MM.1S (cell line): ENCODE data around the gene ATXN1L.
"Not testable (repeated sequence)": the region's sequence is repeated elsewhere in the genome, so short reads cannot be mapped to it uniquely, and the experiment has no call there.

ENCODE experiments used
- DNase-seq: peaks from one replicate; pipeline ENCODE4 v3.0.0-alpha.2; 2015
- H2AFZ ChIP-seq: fragments of 300-600 bp; sonication (generic); 2 replicates; pipeline ENCODE4 v1.6.0; 2016; ENCODE audit warnings: antibody characterized with exemption, low read length
- H3F3A ChIP-seq: fragments of 300-600 bp; sonication (generic); 2 replicates; pipeline ENCODE4 v1.6.1; 2016; ENCODE audit warnings: mild to moderate bottlenecking, antibody characterized with exemption, low read length, moderate library complexity, mixed read lengths; ENCODE audit not compliant: insufficient read depth
- H3K27ac ChIP-seq: fragments of 300-600 bp; sonication (generic); 2 replicates; pipeline ENCODE4 v1.5.1; 2016; ENCODE audit warnings: mild to moderate bottlenecking, low read length
- H3K27me3 ChIP-seq: fragments of 300-600 bp; sonication (generic); replicated peaks from 2 replicates; pipeline ENCODE4 v1.6.0; 2016; ENCODE audit warnings: low read length; ENCODE audit not compliant: insufficient read depth
- H3K36me3 ChIP-seq: fragments of 300-600 bp; sonication (generic); replicated peaks from 2 replicates; pipeline ENCODE4 v1.6.1; 2016; ENCODE audit warnings: mild to moderate bottlenecking, low read length, mixed read lengths; ENCODE audit not compliant: insufficient read depth
- H3K4me1 ChIP-seq: fragments of 300-600 bp; sonication (generic); 2 replicates; pipeline ENCODE4 v1.6.1; 2016; ENCODE audit warnings: low read length, mixed read lengths
- H3K4me2 ChIP-seq: fragments of 300-600 bp; sonication (generic); 2 replicates; pipeline ENCODE4 v1.6.0; 2016; ENCODE audit warnings: low read depth, low read length
- H3K4me3 ChIP-seq: fragments of 300-600 bp; sonication (generic); 2 replicates; pipeline ENCODE4 v1.5.1; 2016; ENCODE audit warnings: low read length, mixed read lengths
- H3K79me2 ChIP-seq: fragments of 300-600 bp; sonication (generic); 2 replicates; pipeline ENCODE4 v1.6.1; 2016; ENCODE audit warnings: mixed run types, low read length, mixed read lengths
- H3K9ac ChIP-seq: fragments of 300-600 bp; sonication (generic); 2 replicates; pipeline ENCODE4 v1.6.1; 2016; ENCODE audit warnings: low read length, mixed read lengths
- H3K9me2 ChIP-seq: fragments of 300-600 bp; sonication (generic); replicated peaks from 2 replicates; pipeline ENCODE4 v1.6.1; 2016; ENCODE audit warnings: mild to moderate bottlenecking, low read length, mixed read lengths; ENCODE audit not compliant: insufficient read depth
- H3K9me3 ChIP-seq: fragments of 300-600 bp; sonication (generic); replicated peaks from 2 replicates; pipeline ENCODE4 v1.6.1; 2016; ENCODE audit warnings: mild to moderate bottlenecking, low read length, mixed read lengths; ENCODE audit not compliant: insufficient read depth
- H4K20me1 ChIP-seq: fragments of 300-600 bp; sonication (generic); 2 replicates; pipeline ENCODE4 v1.6.1; 2016; ENCODE audit warnings: mild to moderate bottlenecking, low read length, moderate library complexity, mixed read lengths; ENCODE audit not compliant: insufficient read depth
- EZH2 ChIP-seq: fragments of 300-600 bp; sonication (generic); optimal IDR thresholded peaks from 2 replicates; pipeline ENCODE3; 2017; ENCODE audit warnings: low read depth, mild to moderate bottlenecking, antibody characterized with exemption, low read length, mixed read lengths
- EZH2phosphoT487 ChIP-seq: fragments of 300-600 bp; sonication (generic); IDR thresholded peaks from 2 replicates; pipeline ENCODE4 v1.6.1; 2018; ENCODE audit warnings: antibody characterized with exemption, low read length
- TF ChIP-seq, protein P1 (sequence below): fragments of 300-600 bp; sonication (generic); IDR thresholded peaks from 2 replicates; pipeline ENCODE4 v1.5.1; 2016; ENCODE audit warnings: antibody characterized with exemption, low read length, mixed read lengths

The ATXN1L gene

DNA sequence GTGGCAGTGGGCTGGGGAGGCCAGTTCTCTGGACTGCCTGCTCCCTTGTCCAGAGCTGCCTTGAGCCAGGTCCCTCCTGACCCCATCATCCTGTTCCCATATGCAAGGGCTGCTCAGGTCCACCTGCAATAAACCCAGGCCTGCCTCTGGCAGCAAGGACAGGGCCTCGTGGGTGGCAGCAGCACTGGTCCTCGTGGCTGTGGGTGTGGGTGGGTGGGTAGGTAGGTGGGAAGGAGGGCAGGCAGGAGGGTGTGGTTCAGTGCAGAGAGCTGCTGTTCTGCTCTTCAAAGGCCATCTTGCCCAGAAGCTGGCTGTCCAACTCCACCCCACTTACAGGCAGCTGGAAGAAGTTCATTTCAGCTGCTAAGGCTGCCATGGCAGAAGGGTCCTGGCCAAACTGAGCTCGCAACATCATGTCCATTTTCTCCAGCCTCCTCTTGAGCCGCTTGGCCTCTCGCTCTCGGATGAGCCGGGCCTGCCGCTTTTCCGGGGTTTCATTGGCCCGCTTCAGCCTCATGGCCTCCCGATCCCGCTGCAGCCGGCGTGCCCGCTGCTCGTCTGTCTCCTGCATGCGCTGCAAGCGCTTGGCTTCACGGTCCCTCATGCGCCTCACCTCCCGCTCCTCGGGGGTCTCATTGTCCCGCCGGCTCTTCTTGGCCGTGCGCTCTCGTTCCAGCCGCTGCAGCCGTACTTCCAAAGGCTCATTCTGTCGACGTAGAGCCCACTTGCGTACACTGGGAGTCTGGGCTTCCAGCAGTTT, 14.2 kb downstream of the ATXN1L start:
- Histone ChIP-seq H2AFZ (no peak overlapping the region), H3K36me3 (0 out of 2 replicates have a peak, but pooled peaks cover 4% of the 10 kb centered on the region), H4K20me1 (no peaks in the 10 kb centered on the region), H3K9me2 (no peaks in the 10 kb centered on the region), H3K4me3 (no peak overlapping the region), H3K27ac (no peak overlapping the region), H3K27me3 (no peaks in the 10 kb centered on the region), H3F3A (no peaks in the 10 kb centered on the region), H3K9me3 (no peaks in the 10 kb centered on the region), H3K9ac (no peak overlapping the region), H3K79me2 (peaks cover 28% of the 10 kb centered on the region), H3K4me2 (no peak overlapping the region), H3K4me1 (peaks cover 3% of the 10 kb centered on the region)
- TF ChIP-seq EZH2 (no peak), EZH2phosphoT487 (no peak)
- TF ChIP-seq, protein P1, sequence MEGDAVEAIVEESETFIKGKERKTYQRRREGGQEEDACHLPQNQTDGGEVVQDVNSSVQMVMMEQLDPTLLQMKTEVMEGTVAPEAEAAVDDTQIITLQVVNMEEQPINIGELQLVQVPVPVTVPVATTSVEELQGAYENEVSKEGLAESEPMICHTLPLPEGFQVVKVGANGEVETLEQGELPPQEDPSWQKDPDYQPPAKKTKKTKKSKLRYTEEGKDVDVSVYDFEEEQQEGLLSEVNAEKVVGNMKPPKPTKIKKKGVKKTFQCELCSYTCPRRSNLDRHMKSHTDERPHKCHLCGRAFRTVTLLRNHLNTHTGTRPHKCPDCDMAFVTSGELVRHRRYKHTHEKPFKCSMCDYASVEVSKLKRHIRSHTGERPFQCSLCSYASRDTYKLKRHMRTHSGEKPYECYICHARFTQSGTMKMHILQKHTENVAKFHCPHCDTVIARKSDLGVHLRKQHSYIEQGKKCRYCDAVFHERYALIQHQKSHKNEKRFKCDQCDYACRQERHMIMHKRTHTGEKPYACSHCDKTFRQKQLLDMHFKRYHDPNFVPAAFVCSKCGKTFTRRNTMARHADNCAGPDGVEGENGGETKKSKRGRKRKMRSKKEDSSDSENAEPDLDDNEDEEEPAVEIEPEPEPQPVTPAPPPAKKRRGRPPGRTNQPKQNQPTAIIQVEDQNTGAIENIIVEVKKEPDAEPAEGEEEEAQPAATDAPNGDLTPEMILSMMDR: no peak
- no peak for DNase-seq

DNA sequence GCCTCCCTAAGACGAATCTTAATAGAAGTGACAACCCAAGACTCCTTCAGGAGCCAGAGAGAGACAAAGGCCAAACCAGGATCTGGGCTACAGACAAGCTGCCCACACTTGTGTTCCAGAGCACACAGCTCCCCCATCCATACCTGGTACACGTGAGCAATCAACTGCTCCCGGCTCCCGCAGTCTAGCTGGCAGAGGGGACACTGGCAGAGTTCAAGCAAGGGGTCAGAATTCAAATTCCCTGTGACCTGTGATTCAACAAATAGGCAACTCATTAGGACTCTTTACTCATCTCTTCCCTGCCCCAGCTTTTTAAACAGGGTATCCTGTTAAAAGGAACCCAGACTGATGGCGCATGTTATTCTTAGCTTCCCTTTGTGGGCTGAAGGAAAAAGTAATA, 18.2 kb downstream of the ATXN1L start:
- Histone ChIP-seq H4K20me1 (no peaks in the 10 kb centered on the region), H3K4me2 (no peak overlapping the region), H2AFZ (no peak overlapping the region), H3K4me1 (no peaks in the 10 kb centered on the region), H3K27me3 (no peaks in the 10 kb centered on the region), H3F3A (no peaks in the 10 kb centered on the region), H3K9ac (no peak overlapping the region), H3K79me2 (no peaks in the 10 kb centered on the region), H3K4me3 (no peak overlapping the region), H3K9me3 (no peaks in the 10 kb centered on the region), H3K9me2 (no peaks in the 10 kb centered on the region), H3K27ac (no peak overlapping the region), H3K36me3 (0 out of 2 replicates have a peak, but pooled peaks cover 4% of the 10 kb centered on the region)
- DNase-seq: no peak
- TF ChIP-seq, protein P1: no peak
- TF ChIP-seq EZH2phosphoT487: no peak
- no peak for TF ChIP-seq EZH2

DNA sequence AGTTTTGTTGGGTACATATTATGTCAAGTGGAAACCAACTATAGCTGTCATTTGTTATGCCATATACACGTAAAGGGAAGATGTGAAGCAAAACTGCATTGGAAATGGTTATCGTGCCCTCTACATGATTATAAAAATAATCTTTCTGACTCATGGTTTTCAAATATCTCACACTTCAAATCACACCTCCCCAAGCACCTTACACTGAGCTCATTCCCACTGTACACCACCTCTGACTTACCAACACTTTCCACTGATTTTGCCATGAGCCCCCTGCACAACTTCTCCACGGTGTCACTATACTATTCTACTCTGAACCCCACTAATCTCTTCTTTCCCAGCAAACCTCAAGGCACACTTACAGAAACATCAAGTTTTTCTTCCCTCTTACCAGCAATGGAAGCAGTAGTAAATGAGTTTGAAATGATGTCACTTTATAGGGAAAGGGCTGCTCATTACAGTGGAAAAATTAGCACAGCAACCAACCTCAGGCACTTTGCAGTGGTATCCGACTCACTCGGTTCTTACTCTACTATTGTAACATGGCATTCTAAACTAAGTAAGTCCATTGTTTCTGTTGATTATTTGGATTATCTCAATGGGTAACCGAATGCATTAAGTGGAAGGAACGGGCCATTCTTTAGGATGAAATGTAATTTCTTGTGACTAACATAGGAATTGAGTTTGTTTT, 19.5 kb downstream of the ATXN1L start:
- no peaks in the 10 kb centered on the region for H3K27me3 ChIP-seq
- no peaks in the 10 kb centered on the region for H4K20me1 ChIP-seq
- H3F3A ChIP-seq: no peaks in the 10 kb centered on the region
- no peak overlapping the region for H3K4me3 ChIP-seq
- no peak overlapping the region for H3K4me2 ChIP-seq
- no peaks in the 10 kb centered on the region for H3K9me2 ChIP-seq
- no peak overlapping the region for H3K9ac ChIP-seq
- H3K79me2 ChIP-seq: no peaks in the 10 kb centered on the region
- TF ChIP-seq EZH2phosphoT487 (no peak), EZH2 (no peak)
- TF ChIP-seq, protein P1: no peak
- no peak for DNase-seq
- no peaks in the 10 kb centered on the region for H3K9me3 ChIP-seq
- H2AFZ ChIP-seq: no peak overlapping the region
- H3K27ac ChIP-seq: no peak overlapping the region
- 0 out of 2 replicates have a peak, but pooled peaks cover 4% of the 10 kb centered on the region for H3K36me3 ChIP-seq
- H3K4me1 ChIP-seq: no peaks in the 10 kb centered on the region

DNA sequence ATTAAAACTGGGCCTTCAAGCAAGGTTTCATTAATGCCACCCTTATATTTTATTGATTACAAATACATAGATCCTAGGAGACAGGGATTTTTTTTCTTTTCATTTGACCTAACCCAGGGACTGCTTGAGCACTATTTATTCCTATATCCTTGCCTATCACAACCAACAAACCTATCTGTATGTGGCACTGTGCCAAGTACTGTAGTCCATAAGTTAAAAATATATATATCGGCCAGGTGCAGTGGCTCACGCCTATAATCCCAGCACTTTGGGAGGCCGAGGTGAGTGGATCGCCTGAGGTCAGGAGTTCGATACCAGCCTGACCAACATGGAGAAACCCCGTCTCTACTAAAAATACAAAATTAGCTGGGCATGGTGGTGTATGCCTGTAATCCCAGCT, 21.4 kb downstream of the ATXN1L start:
- DNase-seq, H3K9me2 ChIP-seq, H3K9ac ChIP-seq, H3K27me3 ChIP-seq, H3K9me3 ChIP-seq, H4K20me1 ChIP-seq, H3K4me3 ChIP-seq, H3K27ac ChIP-seq, H3K4me1 ChIP-seq, H3K4me2 ChIP-seq, H3K36me3 ChIP-seq, H3F3A ChIP-seq, H3K79me2 ChIP-seq, H2AFZ ChIP-seq: not testable (repeated sequence)
